K562 (cell line): ENCODE measurements around the gene MICOS13. TPM values are rescaled to one million over a fixed set of nuclear protein-coding genes. Genes with fewer than 3 reads are reported as not detected.

Experiments
- ARID2 ChIP-seq: fragments of 450-650 bp; IDR thresholded peaks from 2 replicates; pipeline ENCODE4 v1.6.1; 2017; ENCODE audit warnings: antibody characterized with exemption, mild to moderate bottlenecking
- CBX1 ChIP-seq: sonication (generic); IDR thresholded peaks from 2 replicates; pipeline ENCODE4 v1.6.1; 2016; ENCODE audit warnings: antibody characterized with exemption, low read depth, mild to moderate bottlenecking
- EP300 ChIP-seq: IDR thresholded peaks from 2 replicates; pipeline ENCODE4 v1.6.1; 2012; ENCODE audit warnings: low read length, improper control_type of control experiment
- NELFE ChIP-seq: IDR thresholded peaks from 2 replicates; pipeline ENCODE4 v1.6.1; 2011; ENCODE audit warnings: mild to moderate bottlenecking; ENCODE audit not compliant: insufficient read depth, insufficient read length
- PRDM10 ChIP-seq: fragments of 450-650 bp; IDR thresholded peaks from 2 replicates; pipeline ENCODE4 v1.6.1; 2018; ENCODE audit not compliant: partially characterized antibody
- REST ChIP-seq, 2 experiments: fragments of 450-650 bp; formaldehyde crosslinking in 1 of 2; IDR thresholded peaks; 2 replicates each; pipeline versions ENCODE4 v1.4.0 to v1.6.1; 2014 to 2020; ENCODE audit warnings: mild to moderate bottlenecking in 2 of 2, borderline replicate concordance in 1 of 2, low read depth in 1 of 2
- SAP30 ChIP-seq: fragments of 200-600 bp; sonication (generic); IDR thresholded peaks from 2 replicates; pipeline ENCODE4 v1.6.1; 2012; ENCODE audit warnings: borderline replicate concordance, low read depth, mild to moderate bottlenecking, moderate library complexity, low read length, control low read depth, inconsistent platforms; ENCODE audit not compliant: insufficient read depth, poor library complexity, severe bottlenecking
- SUPT5H ChIP-seq: fragments of 450-650 bp; IDR thresholded peaks from 2 replicates; pipeline ENCODE4 v1.6.1; 2016
- ZBTB11 ChIP-seq, 3 experiments: fragments of 200-800 bp in 1 of 3; fragments of 250-450 bp in 1 of 3; fragments of 450-650 bp in 1 of 3; sonication (Bioruptor Pico) in 1 of 3; sonication (Bioruptor generic) in 1 of 3; formaldehyde crosslinking in 1 of 3; IDR thresholded peaks; 2 replicates each; pipeline versions ENCODE4 v1.6.1 to v1.8.0; 2016 to 2022; ENCODE audit warnings: mild to moderate bottlenecking in 2 of 3, missing genetic modification characterization in 2 of 3, missing compliant biosample characterization in 1 of 3, moderate library complexity in 1 of 3
- polyA plus RNA-seq, 8 experiments: library from polyadenylated mRNA; depleted of rRNA in 4 of 8; stranded (reverse) in 5 of 8; unstranded in 3 of 8; fragments of >200 nt; fragmentation: Nextera tagmentation in 2 of 8; fragmentation: Illumina TruSeq in 1 of 8; extraction: Ambion mirVana in 2 of 8; extraction: Trizol in 1 of 8; gene quantifications; 2 replicates each; pipeline versions ENCODE4 v1.2.1 to v1.2.3, GENCODE V29; 2011 to 2014; ENCODE audit warnings: inconsistent platforms in 1 of 8, missing spikeins in 1 of 8
- total RNA-seq, 7 experiments: library from RNA; depleted of rRNA in 6 of 7; stranded (reverse); fragments of >200 nt in 6 of 7; fragmentation: Illumina TruSeq in 2 of 7; extraction: Trizol in 2 of 7; gene quantifications; 2 replicates each; pipeline versions ENCODE4 v1.2.1 to v1.2.3, GENCODE V29; 2011 to 2021; ENCODE audit warnings: low replicate concordance in 1 of 7

MICOS13 gene
- total and polyA plus RNA-seq, 9 of the 15 experiments (the other 6 are each of a cell fraction or from before 2014, with no cell fraction given): 15.5 to 220 (median 49.4) TPM

GRCh38 chr19:5719961-5720790 lies 39.9 kb upstream of the MICOS13 start, which contains the start of the genes CATSPERD and LONP1 (continued):
- TF ChIP-seq REST (IDR thresholded peaks at IDR 0.05; ENCODE audit: borderline replicate concordance): peak; percentile 77
- TF ChIP-seq REST (CRISPR knock-in tag; IDR thresholded peaks at IDR 0.05; ENCODE audit: low read depth): no peak; the same call in 1 of the 2 replicates
- TF ChIP-seq SAP30: peak; percentile 90
- peak in 2 of 3 experiments; percentile 67 to 89; a peak in 3 of 6 replicates for TF ChIP-seq ZBTB11 (CRISPR knock-in tag; IDR thresholded peaks at IDR 0.05)
- TF ChIP-seq ARID2: no peak
- TF ChIP-seq EP300: peak; percentile 65; the same call in 1 of the 2 replicates
- TF ChIP-seq SUPT5H: peak; percentile 80
- TF ChIP-seq PRDM10: peak; percentile 4
- TF ChIP-seq CBX1: peak; percentile 27; the same call in 1 of the 2 replicates
- no peak for TF ChIP-seq NELFE
